ENCODE data around the gene PRPF6.

DNA sequence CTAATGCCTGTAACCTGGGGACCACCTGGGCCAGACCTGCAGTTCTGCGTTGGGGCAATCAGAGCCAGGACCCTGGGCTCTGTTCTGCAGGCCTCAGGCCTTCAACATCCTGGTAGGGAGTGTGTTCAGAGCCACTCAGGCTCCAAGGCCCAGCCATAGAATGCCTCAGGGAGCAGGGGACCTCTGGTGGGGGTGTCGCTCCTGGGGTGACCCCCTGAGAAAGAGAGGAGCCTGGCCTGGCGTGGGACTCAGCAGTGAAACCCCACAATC lies 37.2 kb upstream of the PRPF6 start:
- TF ChIP-seq TAF1 (IDR thresholded peaks at IDR 0.05; ENCODE audit: borderline replicate concordance, low read depth, low read length) (no peak), POLR2AphosphoS5 (IDR thresholded peaks at IDR 0.05; ENCODE audit: low read depth, low read length) (no peak)
